ENCODE data around the gene R3HDM2. TPM values are rescaled to one million over a fixed set of nuclear protein-coding genes. Genes with fewer than 3 reads are reported as not detected.
"Not testable (repeated sequence)": the region's sequence is repeated elsewhere in the genome, so short reads cannot be mapped to it uniquely, and the experiment has no call there.

R3HDM2 gene
- total RNA-seq, 1 experiment from 2014 or later: 24.4 TPM

- DNase-seq (ENCODE audit: extremely low read depth, low read depth): peak; percentile 22
These were observed 522 bp downstream of the R3HDM2 start for GRCh38 chr12:57430112-57430930.

GRCh38 chr12:57429473-57430111 lies 1.3 kb downstream of the R3HDM2 start:
- peak; percentile 5 for DNase-seq (ENCODE audit: extremely low read depth, low read depth)

GRCh38 chr12:57428965-57429364 lies 1.9 kb downstream of the R3HDM2 start:
- DNase-seq (ENCODE audit: extremely low read depth, low read depth): no peak

- DNase-seq (ENCODE audit: extremely low read depth, low read depth): not testable (repeated sequence)
These were observed 3.9 kb downstream of the R3HDM2 start for GRCh38 chr12:57426948-57427347.

DNA sequence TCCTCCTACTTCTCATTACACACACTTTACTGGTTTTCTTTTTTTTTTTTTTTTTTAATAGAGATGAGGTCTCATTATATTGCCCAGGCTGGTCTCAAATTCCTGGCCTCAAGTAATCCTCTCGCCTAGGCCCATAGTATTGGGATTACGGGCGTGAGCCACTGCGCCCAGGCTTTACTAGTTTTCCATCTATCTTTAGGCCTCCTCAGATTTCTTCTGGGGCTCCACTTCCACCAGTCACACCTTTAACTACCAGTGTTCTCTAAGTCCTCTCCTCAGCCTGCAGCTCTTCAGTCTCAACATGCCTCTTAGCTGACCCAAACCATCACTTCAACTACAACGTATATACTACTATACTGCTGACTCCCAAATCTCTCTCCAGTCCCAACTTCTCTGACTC lies 10.4 kb downstream of the R3HDM2 start:
- no peak for DNase-seq (ENCODE audit: extremely low read depth, low read depth)

GRCh38 chr12:57419495-57419894 lies 11.3 kb downstream of the R3HDM2 start:
- DNase-seq (ENCODE audit: extremely low read depth, low read depth): no peak

- DNase-seq (ENCODE audit: extremely low read depth, low read depth): no peak
These were observed 12.6 kb downstream of the R3HDM2 start for GRCh38 chr12:57418255-57418654.

DNA sequence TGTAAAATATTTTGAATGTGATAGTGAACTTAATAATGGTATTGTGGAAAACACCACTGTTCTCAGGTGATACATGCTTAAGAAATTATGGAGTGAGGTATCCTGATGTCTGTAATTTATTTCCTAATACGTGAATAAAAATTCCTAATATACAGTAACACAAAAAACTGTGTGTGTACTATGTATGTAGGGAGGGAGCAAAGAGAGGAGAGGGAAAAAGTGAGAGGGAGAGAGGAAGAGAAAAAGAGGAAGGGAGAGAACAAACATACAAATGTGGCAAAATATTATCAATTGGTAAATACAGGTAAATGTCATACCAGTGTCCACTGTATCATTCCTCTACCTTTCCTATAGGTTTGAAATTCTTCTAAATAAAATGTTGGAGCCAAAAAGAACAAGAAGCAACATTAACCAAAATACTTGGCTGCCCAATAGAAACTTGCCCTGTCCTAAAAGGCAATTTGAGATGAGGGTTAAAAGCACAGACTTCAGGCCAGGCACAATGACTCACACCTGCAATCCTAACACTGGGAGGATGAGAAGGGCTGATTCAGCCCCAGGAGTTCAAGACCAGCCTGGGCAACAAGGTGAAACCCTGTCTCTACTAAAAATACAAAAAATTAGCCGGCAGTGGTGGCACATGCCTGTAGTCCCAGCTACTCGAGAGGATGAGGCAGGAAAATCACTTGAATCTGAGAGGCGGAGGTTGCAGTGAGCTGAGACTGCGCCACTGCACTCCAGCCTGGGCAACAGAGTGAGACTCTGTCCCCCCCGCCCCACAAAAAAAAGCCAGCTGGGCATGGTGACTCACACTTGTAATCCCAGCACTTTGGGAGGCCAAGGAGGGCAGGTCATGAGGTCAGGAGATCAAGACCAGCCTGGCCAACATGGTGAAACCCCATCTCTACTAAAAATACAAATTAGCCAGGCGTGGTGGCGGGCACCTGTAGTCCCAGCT lies 14.5 kb downstream of the R3HDM2 start:
- DNase-seq (ENCODE audit: extremely low read depth, low read depth): no peak

DNA sequence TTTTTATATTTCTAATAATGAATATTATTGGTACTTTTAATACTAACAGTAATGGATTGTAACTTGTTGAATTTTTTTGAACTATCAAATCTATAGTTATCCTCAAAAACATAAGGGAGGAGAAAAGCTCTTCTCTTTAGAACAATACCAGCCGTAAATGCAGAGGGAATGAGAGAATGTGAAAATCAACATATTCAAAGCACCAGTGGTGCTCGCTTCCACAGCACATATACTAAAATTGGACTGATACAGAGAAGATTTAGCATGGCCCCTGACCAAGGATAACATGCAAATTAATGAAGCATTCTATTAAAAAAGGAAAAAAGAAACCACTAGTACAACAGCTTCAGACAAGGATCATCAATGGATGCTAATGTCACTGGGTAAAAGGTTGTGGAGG lies 15.8 kb downstream of the R3HDM2 start:
- no peak for DNase-seq (ENCODE audit: extremely low read depth, low read depth)

DNA sequence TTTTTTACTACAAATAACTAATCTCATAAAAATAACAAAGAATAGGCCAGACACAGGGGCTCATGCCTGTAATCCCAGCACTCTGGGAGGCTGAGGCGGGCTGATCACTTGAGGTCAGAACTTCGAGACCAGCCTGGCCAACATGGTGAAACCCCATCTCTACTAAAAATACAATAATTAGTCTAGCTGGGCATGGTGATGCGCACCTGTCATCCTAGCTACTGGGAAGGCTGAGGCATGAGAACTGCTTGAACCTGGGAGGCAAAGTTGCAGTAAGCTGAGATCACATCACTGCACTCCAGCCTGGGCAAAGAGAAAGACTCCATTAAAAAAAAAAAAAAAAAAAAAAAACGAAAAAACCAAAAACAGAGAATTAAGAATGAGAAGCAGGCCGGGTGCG lies 16.7 kb downstream of the R3HDM2 start:
- DNase-seq (ENCODE audit: extremely low read depth, low read depth): not testable (repeated sequence)

DNA sequence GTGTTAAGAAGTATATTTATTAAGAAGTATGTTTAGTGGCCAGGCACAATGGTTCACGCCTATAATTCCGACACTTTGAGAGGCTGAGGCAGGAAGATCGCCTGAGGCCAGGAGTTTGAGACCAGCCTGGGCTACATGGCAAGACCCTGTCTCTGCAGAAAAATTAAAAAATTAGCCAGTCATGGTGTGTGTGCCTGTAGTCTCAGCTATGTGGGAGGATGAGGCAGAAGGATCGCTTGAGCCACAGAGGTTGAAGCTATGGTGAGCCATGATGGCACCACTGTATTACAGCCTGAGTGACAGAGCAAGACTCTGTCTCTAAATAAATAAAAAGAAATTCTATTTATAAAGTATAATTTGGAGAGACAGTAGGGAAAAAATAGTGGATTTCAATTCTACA lies 20.3 kb downstream of the R3HDM2 start:
- no peak for DNase-seq (ENCODE audit: extremely low read depth, low read depth)

GRCh38 chr12:57404966-57405640 lies 25.7 kb downstream of the R3HDM2 start:
- DNase-seq (ENCODE audit: extremely low read depth, low read depth): no peak

- not testable (repeated sequence) for DNase-seq (ENCODE audit: extremely low read depth, low read depth)
These were observed 28.7 kb downstream of the R3HDM2 start for GRCh38 chr12:57402156-57402555.

GRCh38 chr12:57401165-57401564 lies 29.7 kb downstream of the R3HDM2 start:
- DNase-seq (ENCODE audit: extremely low read depth, low read depth): no peak

GRCh38 chr12:57399718-57400463 lies 31.0 kb downstream of the R3HDM2 start:
- not testable (repeated sequence) for DNase-seq (ENCODE audit: extremely low read depth, low read depth)

GRCh38 chr12:57397441-57397840 lies 33.4 kb downstream of the R3HDM2 start:
- DNase-seq (ENCODE audit: extremely low read depth, low read depth): no peak

DNA sequence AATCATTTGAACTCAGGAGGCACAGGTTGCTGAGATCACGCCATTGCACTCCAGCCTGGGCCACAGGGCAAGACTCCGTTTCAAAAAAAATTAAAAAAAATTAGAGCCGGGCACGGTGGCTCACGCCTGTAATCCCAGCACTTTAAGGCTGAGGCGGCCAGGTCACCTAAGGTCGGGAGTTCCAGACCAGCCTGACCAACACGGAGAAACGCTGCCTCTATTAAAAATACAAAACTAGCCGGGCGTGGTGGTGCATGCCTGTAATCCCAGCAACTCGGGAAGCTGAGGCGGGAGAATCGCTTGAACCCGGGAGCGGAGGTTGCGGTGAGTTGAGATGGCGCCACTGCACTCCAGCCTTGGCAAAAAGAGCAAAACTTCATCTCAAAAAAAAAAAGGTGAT lies 35.7 kb downstream of the R3HDM2 start:
- no peak for DNase-seq (ENCODE audit: extremely low read depth, low read depth)

GRCh38 chr12:57390174-57390573 lies 40.7 kb downstream of the R3HDM2 start:
- DNase-seq (ENCODE audit: extremely low read depth, low read depth): no peak

DNA sequence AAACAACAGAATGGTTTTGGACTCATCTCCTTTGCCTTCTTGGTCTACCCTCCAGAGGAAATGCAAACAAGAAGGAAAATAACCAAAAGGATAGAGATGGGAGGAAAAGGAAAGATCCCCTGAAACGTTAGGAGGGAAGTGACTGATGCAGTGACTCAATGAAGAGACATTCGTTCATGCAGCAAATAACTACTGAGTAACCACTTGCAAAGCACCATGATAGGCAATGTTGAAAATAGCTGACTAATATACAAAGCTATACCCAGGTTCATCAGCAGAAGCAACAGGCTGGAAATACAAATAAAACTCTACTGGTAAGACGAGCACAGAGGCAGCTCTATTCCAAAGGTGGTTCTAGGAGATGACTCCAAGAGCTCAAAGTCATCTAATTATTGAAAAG lies 41.8 kb downstream of the R3HDM2 start:
- DNase-seq (ENCODE audit: extremely low read depth, low read depth): peak; percentile 30

GRCh38 chr12:57388425-57388824 lies 42.4 kb downstream of the R3HDM2 start:
- no peak for DNase-seq (ENCODE audit: extremely low read depth, low read depth)

Data from NCI-H460 (cell line).